ENCODE measurements around the gene FGF14. TPM values are rescaled to one million over a fixed set of nuclear protein-coding genes. Genes with fewer than 3 reads are reported as not detected.
A peak's percentile ranks its signal among the peaks of the same experiment; 100 is the strongest.

Gene FGF14
- total RNA-seq, 1 donor from 2014 or later: not detected

DNA sequence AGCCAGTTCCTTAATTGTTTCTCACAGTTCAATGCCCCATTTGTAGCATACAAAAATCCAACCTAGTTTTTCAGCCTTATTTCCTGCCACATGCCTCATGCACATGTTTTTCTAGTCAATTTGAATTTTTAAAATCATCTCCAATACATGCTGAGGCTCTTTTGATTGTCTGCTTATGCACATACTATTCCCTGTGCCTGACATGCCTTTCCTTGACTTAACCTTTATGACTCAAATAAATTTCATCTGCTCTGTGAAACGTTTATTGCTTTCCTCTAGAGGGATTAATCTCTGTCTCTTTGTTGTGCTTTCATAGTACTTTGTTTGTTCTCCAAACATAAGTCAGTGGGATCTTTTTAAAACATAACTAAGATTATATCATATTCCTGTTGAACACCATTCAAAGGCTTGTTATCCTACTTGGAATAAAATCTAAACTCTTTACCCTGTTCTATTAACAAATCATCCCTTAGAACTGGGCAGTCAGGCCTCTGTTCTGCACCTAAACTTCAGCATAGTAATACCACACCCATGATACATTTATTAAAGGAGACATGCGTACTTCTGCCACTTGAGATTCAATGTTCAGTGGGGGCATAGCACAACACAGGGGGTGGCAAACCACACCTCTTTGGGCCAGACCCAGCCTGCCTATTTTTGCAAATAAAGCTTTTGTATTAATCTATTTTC lies 346.6 kb downstream of the FGF14 start:
- Histone ChIP-seq H3K4me3 (ENCODE audit: low read depth, low read length) (no peak overlapping the region), H3K36me3 (ENCODE audit: control insufficient read depth, insufficient read depth, low read length) (no peaks in the 10 kb centered on the region), H3K27me3 (ENCODE audit: control insufficient read depth, insufficient read depth, low read length) (no peaks in the 10 kb centered on the region)
- FAIRE-seq: no peak
- TF ChIP-seq, protein P1, sequence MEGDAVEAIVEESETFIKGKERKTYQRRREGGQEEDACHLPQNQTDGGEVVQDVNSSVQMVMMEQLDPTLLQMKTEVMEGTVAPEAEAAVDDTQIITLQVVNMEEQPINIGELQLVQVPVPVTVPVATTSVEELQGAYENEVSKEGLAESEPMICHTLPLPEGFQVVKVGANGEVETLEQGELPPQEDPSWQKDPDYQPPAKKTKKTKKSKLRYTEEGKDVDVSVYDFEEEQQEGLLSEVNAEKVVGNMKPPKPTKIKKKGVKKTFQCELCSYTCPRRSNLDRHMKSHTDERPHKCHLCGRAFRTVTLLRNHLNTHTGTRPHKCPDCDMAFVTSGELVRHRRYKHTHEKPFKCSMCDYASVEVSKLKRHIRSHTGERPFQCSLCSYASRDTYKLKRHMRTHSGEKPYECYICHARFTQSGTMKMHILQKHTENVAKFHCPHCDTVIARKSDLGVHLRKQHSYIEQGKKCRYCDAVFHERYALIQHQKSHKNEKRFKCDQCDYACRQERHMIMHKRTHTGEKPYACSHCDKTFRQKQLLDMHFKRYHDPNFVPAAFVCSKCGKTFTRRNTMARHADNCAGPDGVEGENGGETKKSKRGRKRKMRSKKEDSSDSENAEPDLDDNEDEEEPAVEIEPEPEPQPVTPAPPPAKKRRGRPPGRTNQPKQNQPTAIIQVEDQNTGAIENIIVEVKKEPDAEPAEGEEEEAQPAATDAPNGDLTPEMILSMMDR (IDR thresholded peaks at IDR 0.05; ENCODE audit: insufficient read depth, low read length, severe bottlenecking): no peak
- no peak for DNase-seq (ENCODE audit: low read depth)

DNA sequence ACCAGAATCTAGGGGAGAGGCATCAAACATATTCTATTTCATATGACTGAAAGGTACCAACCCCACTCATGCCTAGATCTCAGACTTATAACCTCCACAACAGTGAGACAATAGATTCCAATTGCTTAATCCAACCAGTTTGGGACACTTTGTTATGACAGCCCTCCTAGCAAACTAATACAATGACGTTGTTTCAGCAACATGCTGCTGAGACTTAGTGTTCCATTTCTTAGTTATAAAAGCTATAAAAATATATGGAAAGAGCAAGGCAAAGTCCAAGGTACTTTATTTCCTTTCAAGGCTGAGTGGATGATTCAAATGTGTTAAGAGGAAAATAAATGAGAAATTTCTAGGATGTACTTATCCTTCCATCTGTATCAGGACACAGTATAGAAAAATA lies 352.0 kb downstream of the FGF14 start:
- no peak for DNase-seq (ENCODE audit: low read depth)
- no peak for FAIRE-seq
- Histone ChIP-seq H3K4me3 (ENCODE audit: low read depth, low read length) (no peak overlapping the region), H3K27me3 (ENCODE audit: control insufficient read depth, insufficient read depth, low read length) (no peaks in the 10 kb centered on the region), H3K36me3 (ENCODE audit: control insufficient read depth, insufficient read depth, low read length) (no peaks in the 10 kb centered on the region)
- TF ChIP-seq, protein P1 (IDR thresholded peaks at IDR 0.05; ENCODE audit: insufficient read depth, low read length, severe bottlenecking): no peak

DNA sequence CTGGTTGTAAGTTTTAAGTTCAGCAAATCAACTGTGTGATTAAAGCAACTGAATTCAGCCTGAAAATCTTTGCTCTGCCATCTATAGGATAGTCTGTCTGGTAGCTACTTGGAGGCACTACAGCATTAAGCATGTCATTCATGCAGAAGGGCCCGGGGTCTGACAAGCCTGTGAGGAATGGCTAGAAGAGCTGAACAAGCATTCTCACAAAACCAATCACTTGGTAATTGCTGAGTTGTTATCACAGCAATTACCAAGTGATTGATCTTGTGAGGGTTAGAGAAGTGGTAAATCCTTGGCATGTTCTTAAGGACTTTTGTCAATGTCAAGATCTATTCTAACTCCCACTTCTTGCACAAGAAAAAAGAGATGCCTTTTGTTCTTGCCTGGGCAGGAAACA lies 356.1 kb downstream of the FGF14 start:
- Histone ChIP-seq H3K36me3 (ENCODE audit: control insufficient read depth, insufficient read depth, low read length) (no peaks in the 10 kb centered on the region), H3K4me3 (ENCODE audit: low read depth, low read length) (no peak overlapping the region), H3K27me3 (ENCODE audit: control insufficient read depth, insufficient read depth, low read length) (no peaks in the 10 kb centered on the region)
- DNase-seq (ENCODE audit: low read depth) (no peak), FAIRE-seq (peak; percentile 50)
- TF ChIP-seq, protein P1 (IDR thresholded peaks at IDR 0.05; ENCODE audit: insufficient read depth, low read length, severe bottlenecking): no peak

DNA sequence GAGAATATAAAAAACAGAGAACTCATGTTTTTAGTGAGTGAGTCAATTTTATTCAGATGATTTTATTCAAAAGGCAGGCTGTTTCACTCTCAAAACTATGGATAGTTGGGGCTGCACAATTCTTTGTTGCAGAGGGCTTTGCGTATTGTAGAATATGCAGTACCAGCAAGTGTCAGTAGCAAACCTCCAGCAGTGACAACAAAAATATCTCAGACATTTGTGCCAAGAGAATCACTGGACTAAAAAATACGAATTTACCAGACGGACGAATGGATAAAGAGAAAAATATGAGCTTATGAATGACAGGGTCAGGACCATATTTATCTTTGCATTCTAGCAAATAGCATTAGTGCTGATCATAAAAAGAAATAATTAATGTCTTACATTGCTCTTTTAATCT lies 359.1 kb downstream of the FGF14 start:
- DNase-seq (ENCODE audit: low read depth): no peak
- Histone ChIP-seq H3K27me3 (ENCODE audit: control insufficient read depth, insufficient read depth, low read length) (no peaks in the 10 kb centered on the region), H3K36me3 (ENCODE audit: control insufficient read depth, insufficient read depth, low read length) (no peaks in the 10 kb centered on the region), H3K4me3 (ENCODE audit: low read depth, low read length) (no peak overlapping the region)
- TF ChIP-seq, protein P1 (IDR thresholded peaks at IDR 0.05; ENCODE audit: insufficient read depth, low read length, severe bottlenecking): no peak
- no peak for FAIRE-seq

DNA sequence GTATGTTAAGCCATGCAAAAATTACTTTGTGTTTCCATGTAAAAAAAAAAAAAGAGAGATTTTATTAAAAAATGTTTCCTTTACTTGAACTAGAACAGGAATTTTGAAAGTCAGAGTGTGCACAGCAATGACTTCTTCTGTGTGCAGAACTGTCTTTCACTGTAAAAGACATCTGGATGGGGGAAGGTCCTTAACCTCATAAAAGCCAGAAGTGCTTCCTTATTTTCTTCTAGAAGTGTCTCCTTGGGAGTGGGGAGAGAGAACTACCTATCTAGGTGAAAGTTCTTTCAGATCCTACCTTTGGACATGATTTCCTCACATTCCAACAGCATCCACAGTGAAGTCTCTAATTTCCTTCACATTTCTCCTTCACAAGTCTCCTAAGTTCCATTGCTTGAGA lies 360.3 kb downstream of the FGF14 start:
- no peaks in the 10 kb centered on the region for H3K27me3 ChIP-seq (ENCODE audit: control insufficient read depth, insufficient read depth, low read length)
- no peak for FAIRE-seq
- TF ChIP-seq, protein P1 (IDR thresholded peaks at IDR 0.05; ENCODE audit: insufficient read depth, low read length, severe bottlenecking): no peak

DNA sequence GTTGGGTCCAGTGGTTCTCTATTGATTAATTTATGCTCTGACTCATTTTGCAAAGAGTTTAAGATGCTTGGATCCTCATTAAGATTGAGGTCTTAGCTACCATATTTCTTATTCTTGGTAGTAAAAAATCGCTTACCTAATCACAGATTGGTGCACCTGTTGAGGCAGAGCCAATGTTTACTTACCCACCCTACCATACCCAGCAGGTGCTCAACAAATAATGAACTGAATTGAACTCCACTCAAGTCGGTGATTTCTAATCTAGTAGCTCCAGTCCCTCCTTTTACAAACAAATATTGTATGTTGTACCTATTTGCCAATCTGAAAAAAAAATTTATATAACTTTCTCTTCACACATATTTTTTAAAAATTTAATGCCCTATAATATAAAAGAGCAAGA lies 361.0 kb downstream of the FGF14 start:
- no peak for FAIRE-seq

More for the DNA sequence above, 360.3 kb downstream of the FGF14 start:
- Histone ChIP-seq H3K4me3 (ENCODE audit: low read depth, low read length) (no peak overlapping the region), H3K36me3 (ENCODE audit: control insufficient read depth, insufficient read depth, low read length) (no peaks in the 10 kb centered on the region)
- DNase-seq (ENCODE audit: low read depth): no peak

More for the DNA sequence above, 361.0 kb downstream of the FGF14 start:
- no peaks in the 10 kb centered on the region for H3K36me3 ChIP-seq (ENCODE audit: control insufficient read depth, insufficient read depth, low read length)
- TF ChIP-seq, protein P1 (IDR thresholded peaks at IDR 0.05; ENCODE audit: insufficient read depth, low read length, severe bottlenecking): no peak
- no peak overlapping the region for H3K4me3 ChIP-seq (ENCODE audit: low read depth, low read length)
- H3K27me3 ChIP-seq (ENCODE audit: control insufficient read depth, insufficient read depth, low read length): no peaks in the 10 kb centered on the region
- no peak for DNase-seq (ENCODE audit: low read depth)

Data from bronchial epithelial cell (primary cell).